ENCODE data around the gene DOCK1.

DOCK1 gene

GRCh38 chr10:126955396-126955795 lies 50.2 kb downstream of the DOCK1 start:
- no peak for DNase-seq (ENCODE audit: low read depth)

GRCh38 chr10:126955934-126956711 lies 50.9 kb downstream of the DOCK1 start:
- no peak for DNase-seq (ENCODE audit: low read depth)

- no peak for DNase-seq (ENCODE audit: low read depth)
These were observed 51.5 kb downstream of the DOCK1 start for GRCh38 chr10:126956712-126957108.

- no peak for DNase-seq (ENCODE audit: low read depth)
These were observed 51.9 kb downstream of the DOCK1 start for GRCh38 chr10:126957111-126957510.

GRCh38 chr10:126959431-126959830 lies 54.2 kb downstream of the DOCK1 start:
- DNase-seq (ENCODE audit: low read depth) = no peak

- no peak for DNase-seq (ENCODE audit: low read depth)
These were observed 54.9 kb downstream of the DOCK1 start for GRCh38 chr10:126959906-126960685.

GRCh38 chr10:126963354-126963753 lies 58.1 kb downstream of the DOCK1 start:
- DNase-seq (ENCODE audit: low read depth) = no peak

- DNase-seq (ENCODE audit: low read depth) = no peak
These were observed 59.0 kb downstream of the DOCK1 start for GRCh38 chr10:126964190-126964589.

GRCh38 chr10:126966938-126967337 lies 61.7 kb downstream of the DOCK1 start:
- DNase-seq (ENCODE audit: low read depth) = no peak

- DNase-seq (ENCODE audit: low read depth) = no peak
These were observed 64.1 kb downstream of the DOCK1 start for GRCh38 chr10:126969310-126969709.

- no peak for DNase-seq (ENCODE audit: low read depth)
These were observed 67.6 kb downstream of the DOCK1 start for GRCh38 chr10:126972635-126973414.

- no peak for DNase-seq (ENCODE audit: low read depth)
These were observed 70.0 kb downstream of the DOCK1 start for GRCh38 chr10:126975221-126975620.

GRCh38 chr10:126977216-126977615 lies 72.0 kb downstream of the DOCK1 start:
- DNase-seq (ENCODE audit: low read depth) = no peak

GRCh38 chr10:126979311-126979710 lies 74.1 kb downstream of the DOCK1 start:
- DNase-seq (ENCODE audit: low read depth) = no peak

GRCh38 chr10:126993208-126993607 lies 88.0 kb downstream of the DOCK1 start:
- no peak for DNase-seq (ENCODE audit: low read depth)

GRCh38 chr10:126997801-126998590 lies 92.8 kb downstream of the DOCK1 start:
- no peak for DNase-seq (ENCODE audit: low read depth)

GRCh38 chr10:127000598-127000997 lies 95.4 kb downstream of the DOCK1 start:
- DNase-seq (ENCODE audit: low read depth) = no peak

- DNase-seq (ENCODE audit: low read depth) = no peak
These were observed 97.9 kb downstream of the DOCK1 start for GRCh38 chr10:127003032-127003685.

GRCh38 chr10:127006453-127006852 lies 101.2 kb downstream of the DOCK1 start:
- DNase-seq (ENCODE audit: low read depth) = no peak

GRCh38 chr10:127009366-127009765 lies 104.1 kb downstream of the DOCK1 start:
- no peak for DNase-seq (ENCODE audit: low read depth)

GRCh38 chr10:127011174-127011573 lies 105.9 kb downstream of the DOCK1 start:
- DNase-seq (ENCODE audit: low read depth) = no peak

All from stimulated activated CD4-positive, alpha-beta T cell treated with anti-CD3 and anti-CD28 coated beads, Interleukin-2, amount 100 ng/mL, for 4 hours (primary cell).